Chondrocyte (in vitro differentiated cells): ENCODE measurements around the gene MRPL14. TPM values are rescaled to one million over a fixed set of nuclear protein-coding genes. Genes with fewer than 3 reads are reported as not detected.
"Not testable (repeated sequence)": the region's sequence is repeated elsewhere in the genome, so short reads cannot be mapped to it uniquely, and the experiment has no call there.

Source experiments
- DNase-seq: peaks from one replicate; pipeline ENCODE4 v3.0.0; 2021; ENCODE audit warnings: mixed read lengths, low spot score
- H3K27ac Mint-ChIP-seq: one replicate; pipeline ENCODE4 v1.8.0; 2021; ENCODE audit warnings: mild to moderate bottlenecking, moderate library complexity, mixed read lengths; ENCODE audit not compliant: unreplicated experiment
- H3K27me3 Mint-ChIP-seq: 2 replicates; pipeline ENCODE4 v1.8.0; 2021; ENCODE audit warnings: low read depth, mixed read lengths
- H3K36me3 Mint-ChIP-seq: 2 replicates; pipeline ENCODE4 v1.8.0; 2021; ENCODE audit warnings: low read depth, mixed read lengths
- H3K4me1 Mint-ChIP-seq: 2 replicates; pipeline ENCODE4 v1.8.0; 2021; ENCODE audit warnings: low read depth, mild to moderate bottlenecking, mixed read lengths
- H3K4me3 Mint-ChIP-seq: one replicate; pipeline ENCODE4 v1.8.0; 2021; ENCODE audit warnings: mild to moderate bottlenecking, moderate library complexity, mixed read lengths; ENCODE audit not compliant: unreplicated experiment
- H3K9me3 Mint-ChIP-seq: 2 replicates; pipeline ENCODE4 v1.8.0; 2021; ENCODE audit warnings: low read depth, mixed read lengths
- CTCF ChIP-seq: fragments of 200-600 bp; sonication (generic); IDR thresholded peaks from 2 replicates; pipeline ENCODE4 v1.5.0; 2021; ENCODE audit warnings: antibody characterized with exemption, mild to moderate bottlenecking, moderate library complexity
- total RNA-seq: library from RNA; stranded (reverse); gene quantifications from 3 replicates; pipeline ENCODE4 v1.2.1, GENCODE V29; 2021

MRPL14 gene
- total RNA-seq, 1 donor from 2014 or later: 35.1 TPM

GRCh38 chr6:44096612-44097011 is 30.6 kb downstream of the MRPL14 start:
- Mint-ChIP-seq H3K36me3 (peaks cover 5% of the 10 kb centered on the region), H3K27me3 (no peaks in the 10 kb centered on the region), H3K4me1 (peaks cover 11% of the 10 kb centered on the region), H3K4me3 (no peak overlapping the region), H3K9me3 (no peaks in the 10 kb centered on the region), H3K27ac (no peak overlapping the region)
- TF ChIP-seq CTCF: peak; percentile 88
- DNase-seq: peak; percentile 52

GRCh38 chr6:44095243-44095623 is 32.0 kb downstream of the MRPL14 start:
- not testable (repeated sequence) for H3K9me3 Mint-ChIP-seq, H3K4me3 Mint-ChIP-seq, H3K27ac Mint-ChIP-seq, H3K36me3 Mint-ChIP-seq, DNase-seq, H3K27me3 Mint-ChIP-seq
- H3K4me1 Mint-ChIP-seq: peaks cover 11% of the 10 kb centered on the region

- peaks cover 11% of the 10 kb centered on the region for H3K4me1 Mint-ChIP-seq
- DNase-seq: no peak
- H3K27me3 Mint-ChIP-seq: no peaks in the 10 kb centered on the region
- H3K36me3 Mint-ChIP-seq: peaks cover 5% of the 10 kb centered on the region
- no peaks in the 10 kb centered on the region for H3K9me3 Mint-ChIP-seq
- TF ChIP-seq CTCF: no peak
- no peak overlapping the region for H3K4me3 Mint-ChIP-seq
- no peak overlapping the region for H3K27ac Mint-ChIP-seq
Measured at GRCh38 chr6:44094403-44095242, 32.6 kb downstream of the MRPL14 start.

- no peak for TF ChIP-seq CTCF
- H3K9me3 Mint-ChIP-seq: no peaks in the 10 kb centered on the region
- peaks cover 11% of the 10 kb centered on the region for H3K4me1 Mint-ChIP-seq
- peaks cover 4% of the 10 kb centered on the region for H3K36me3 Mint-ChIP-seq
- no peak overlapping the region for H3K4me3 Mint-ChIP-seq
- DNase-seq: no peak
- no peak overlapping the region for H3K27ac Mint-ChIP-seq
- no peaks in the 10 kb centered on the region for H3K27me3 Mint-ChIP-seq
Measured at GRCh38 chr6:44093750-44094402, 33.4 kb downstream of the MRPL14 start.

GRCh38 chr6:44093066-44093465 is 34.2 kb downstream of the MRPL14 start:
- peaks cover 4% of the 10 kb centered on the region for H3K36me3 Mint-ChIP-seq

More at GRCh38 chr6:44093066-44093465, 34.2 kb downstream of the MRPL14 start:
- TF ChIP-seq CTCF: no peak
- Mint-ChIP-seq H3K4me3 (no peak overlapping the region), H3K27me3 (no peaks in the 10 kb centered on the region), H3K27ac (no peak overlapping the region), H3K4me1 (peaks cover 11% of the 10 kb centered on the region), H3K9me3 (no peaks in the 10 kb centered on the region)
- DNase-seq: no peak
